CD4-positive, alpha-beta T cell treated with Interleukin-15 for 4 hours (primary cell): ENCODE measurements around the gene PAWR.
"Not testable (repeated sequence)": the region's sequence is repeated elsewhere in the genome, so short reads cannot be mapped to it uniquely, and the experiment has no call there.

ENCODE experiments used
- DNase-seq: peaks from one replicate; pipeline ENCODE4 v3.0.0-alpha.2; 2020; ENCODE audit warnings: low spot score

PAWR gene

GRCh38 chr12:79646843-79647242 is 43.9 kb downstream of the PAWR start:
- not testable (repeated sequence) for DNase-seq

- no peak for DNase-seq
These were observed 45.5 kb downstream of the PAWR start for GRCh38 chr12:79645235-79645630.

- DNase-seq = no peak
These were observed 46.2 kb downstream of the PAWR start for GRCh38 chr12:79644274-79645234.

- no peak for DNase-seq
These were observed 46.9 kb downstream of the PAWR start for GRCh38 chr12:79643821-79644220.

- no peak for DNase-seq
These were observed 52.3 kb downstream of the PAWR start for GRCh38 chr12:79638490-79638889.

GRCh38 chr12:79637093-79637492 is 53.7 kb downstream of the PAWR start:
- DNase-seq = no peak

GRCh38 chr12:79635676-79636075 is 55.1 kb downstream of the PAWR start:
- DNase-seq = no peak

- DNase-seq = no peak
These were observed 55.8 kb downstream of the PAWR start for GRCh38 chr12:79634957-79635471.

- DNase-seq = no peak
These were observed 61.2 kb downstream of the PAWR start for GRCh38 chr12:79629561-79629960.

- not testable (repeated sequence) for DNase-seq
These were observed 64.0 kb downstream of the PAWR start for GRCh38 chr12:79626735-79627134.

- no peak for DNase-seq
These were observed 66.4 kb downstream of the PAWR start for GRCh38 chr12:79624378-79624777.

- no peak for DNase-seq
These were observed 70.7 kb downstream of the PAWR start for GRCh38 chr12:79619872-79620562.

GRCh38 chr12:79618848-79619404 is 71.8 kb downstream of the PAWR start:
- no peak for DNase-seq

- DNase-seq = no peak
These were observed 73.1 kb downstream of the PAWR start for GRCh38 chr12:79617696-79618095.

- no peak for DNase-seq
These were observed 74.9 kb downstream of the PAWR start for GRCh38 chr12:79615596-79616560.

- no peak for DNase-seq
These were observed 76.0 kb downstream of the PAWR start for GRCh38 chr12:79614730-79615129.

GRCh38 chr12:79601908-79602307 is 88.9 kb downstream of the PAWR start:
- DNase-seq = no peak

GRCh38 chr12:79597910-79598309 is 92.9 kb downstream of the PAWR start:
- DNase-seq = no peak

GRCh38 chr12:79596719-79597350 is 93.9 kb downstream of the PAWR start:
- no peak for DNase-seq

GRCh38 chr12:79595273-79595672 is 95.5 kb downstream of the PAWR start:
- DNase-seq = no peak

- DNase-seq = no peak
These were observed 97.9 kb downstream of the PAWR start for GRCh38 chr12:79592865-79593264.
